K562 (cell line): ENCODE results near the gene NRF1. TPM values are rescaled to one million over a fixed set of nuclear protein-coding genes. Genes with fewer than 3 reads are reported as not detected.

Source experiments
- ATAC-seq: fragments of 200-7000 bp; cut with Tn5 transposase; 3 replicates; pipeline ENCODE4 v1.9.1; 2020; ENCODE audit warnings: moderate library complexity
- BruUV-seq: library from RNA; stranded (reverse); fragments of 400-500 nt; replicated peaks from 2 replicates; lab custom pipeline; 2021; lab: Mats Ljungman, UMichigan
- CTCF ChIA-PET: fragments of 300-600 bp; formaldehyde crosslinking; extraction: SDS; loops from one replicate; lab custom pipeline; 2021; ENCODE audit warnings: low intra/inter-chr PET ratio; lab: Yijun Ruan, JAX
- POLR2A ChIA-PET: fragments of 300-600, 350-650 bp; sonication (Branson Sonifier 250); formaldehyde crosslinking; extraction: SDS; loops from one replicate; lab custom pipeline; 2021; ENCODE audit warnings: antibody characterized with exemption, inconsistent platforms; lab: Yijun Ruan, JAX
- DNase-seq, 4 experiments: peaks; one replicate each; pipeline versions ENCODE4 v3.0.0 to v3.0.0-alpha.2; 2011 to 2018; ENCODE audit warnings: low spot score in 3 of 4, mixed read lengths in 3 of 4; ENCODE audit errors: extremely low read depth in 1 of 4
- FAIRE-seq: peaks from 2 replicates; lab custom pipeline; 2011; peaks lifted over from hg19 to GRCh38; lab: Jason Lieb, UNC
- H2AFZ ChIP-seq: 2 replicates; pipeline ENCODE4 v1.6.0; 2011; ENCODE audit warnings: low read depth, low read length, control low read depth, inconsistent platforms
- H3K27ac ChIP-seq: fragments of 200-600 bp; 3 replicates; pipeline ENCODE4 v1.8.0; 2011; ENCODE audit warnings: low read depth, mild to moderate bottlenecking, control low read depth, inconsistent platforms, low read length, moderate library complexity, mixed read lengths; ENCODE audit errors: extremely low read depth
- H3K27me3 ChIP-seq, 2 experiments: fragments of 300-600 bp in 1 of 2; 2 replicates in 1 of 2; 3 replicates in 1 of 2; pipeline versions ENCODE4 v1.6.0 to v1.8.0; 2011; ENCODE audit warnings: inconsistent platforms in 2 of 2, low read length in 2 of 2, mild to moderate bottlenecking in 1 of 2, mixed read lengths in 1 of 2, moderate library complexity in 1 of 2; ENCODE audit not compliant: control insufficient read depth in 2 of 2, insufficient read depth in 2 of 2
- H3K36me3 ChIP-seq: fragments of 300-600 bp; 3 replicates; pipeline ENCODE4 v1.8.0; 2011; ENCODE audit warnings: mild to moderate bottlenecking, low read length, inconsistent platforms; ENCODE audit not compliant: control insufficient read depth, insufficient read depth
- H3K4me1 ChIP-seq, 2 experiments: fragments of 200-600 bp in 1 of 2; replicated peaks in 1 of 2; 2 replicates in 1 of 2; 3 replicates in 1 of 2; pipeline versions ENCODE4 v1.5.1 to v1.8.0; 2011; ENCODE audit warnings: inconsistent platforms in 2 of 2, low read length in 2 of 2, mild to moderate bottlenecking in 1 of 2, mixed read lengths in 1 of 2, moderate library complexity in 1 of 2; ENCODE audit not compliant: control insufficient read depth in 2 of 2, insufficient read depth in 2 of 2
- H3K4me2 ChIP-seq: 2 replicates; pipeline ENCODE4 v1.6.1; 2011; ENCODE audit warnings: low read length, control low read depth, inconsistent platforms, mixed read lengths; ENCODE audit not compliant: insufficient read depth
- H3K4me3 ChIP-seq: fragments of 200-600 bp; sonication (generic), shearing (Covaris generic); 2 replicates; pipeline ENCODE4 v1.5.1; 2016; ENCODE audit warnings: control low read depth, inconsistent platforms
- H3K79me2 ChIP-seq: fragments of 200-600 bp; 3 replicates; pipeline ENCODE4 v1.8.0; 2011; ENCODE audit warnings: low read length, inconsistent platforms; ENCODE audit not compliant: control insufficient read depth, insufficient read depth
- H3K9ac ChIP-seq, 2 experiments: 2 replicates each; pipeline versions ENCODE4 v1.6.0 to v1.6.1; 2011; ENCODE audit warnings: low read depth in 2 of 2, low read length in 2 of 2, control low read depth in 1 of 2, inconsistent platforms in 1 of 2, mild to moderate bottlenecking in 1 of 2, mixed read lengths in 1 of 2; ENCODE audit not compliant: insufficient read depth in 1 of 2
- H3K9me1 ChIP-seq: one replicate; pipeline ENCODE4 v1.6.0; 2011; ENCODE audit warnings: inconsistent platforms, mild to moderate bottlenecking, low read length, moderate library complexity; ENCODE audit not compliant: control insufficient read depth, insufficient read depth
- H3K9me3 ChIP-seq: replicated peaks from 2 replicates; pipeline ENCODE4 v1.5.1; 2011; ENCODE audit warnings: low read depth, low read length, inconsistent platforms; ENCODE audit not compliant: control insufficient read depth, insufficient read depth
- H4K20me1 ChIP-seq: replicated peaks from 2 replicates; pipeline ENCODE4 v1.6.1; 2011; ENCODE audit warnings: low read length, inconsistent platforms, mixed read lengths; ENCODE audit not compliant: control insufficient read depth, insufficient read depth
- CREB1 ChIP-seq, 2 experiments: sonication (generic) in 1 of 2; formaldehyde crosslinking in 1 of 2; IDR thresholded peaks; 2 replicates each; pipeline versions ENCODE4 v1.6.1 to v1.8.0; 2012 to 2022; ENCODE audit warnings: inconsistent platforms in 1 of 2, mild to moderate bottlenecking in 1 of 2, missing genetic modification reagents in 1 of 2, moderate library complexity in 1 of 2
- CREB3 ChIP-seq: fragments of 450-650 bp; conservative IDR thresholded peaks from 2 replicates; pipeline ENCODE4 v1.6.1; 2016; ENCODE audit warnings: missing genetic modification characterization, low read depth, mild to moderate bottlenecking, missing compliant biosample characterization, moderate library complexity
- PHB2 ChIP-seq: fragments of 450-650 bp; IDR thresholded peaks from 2 replicates; pipeline ENCODE4 v1.6.1; 2017; ENCODE audit warnings: low read depth
- POLR3G ChIP-seq: IDR thresholded peaks from 2 replicates; pipeline ENCODE4 v1.6.1; 2011; ENCODE audit not compliant: insufficient read length, insufficient replicate concordance; ENCODE audit errors: extremely low read depth
- SMAD4 ChIP-seq: fragments of 250-450 bp; sonication (Bioruptor Pico); conservative IDR thresholded peaks from 2 replicates; pipeline ENCODE4 v1.8.0; 2021; ENCODE audit warnings: inconsistent platforms, mild to moderate bottlenecking, moderate library complexity
- THRAP3 ChIP-seq: fragments of 450-650 bp; IDR thresholded peaks from 2 replicates; pipeline ENCODE4 v1.6.1; 2016; ENCODE audit warnings: mild to moderate bottlenecking, inconsistent platforms, borderline replicate concordance
- ZBTB33 ChIP-seq: sonication (generic); formaldehyde crosslinking; IDR thresholded peaks from 2 replicates; pipeline ENCODE4 v1.8.1; 2023; ENCODE audit warnings: mild to moderate bottlenecking, missing genetic modification reagents
- ZNF551 ChIP-seq: fragments of 250-450 bp; sonication (Bioruptor Pico); IDR thresholded peaks from 2 replicates; pipeline ENCODE4 v1.5.0; 2021; ENCODE audit warnings: mild to moderate bottlenecking, moderate library complexity
- ZZZ3 ChIP-seq: fragments of 450-650 bp; IDR thresholded peaks from 2 replicates; pipeline ENCODE4 v1.6.1; 2016; ENCODE audit warnings: antibody characterized with exemption, mild to moderate bottlenecking, moderate library complexity
- in situ Hi-C: fragments of 300-500 bp; cut with MboI; formaldehyde crosslinking; loops from 4 replicates; pipeline ENCODE4 v1.15.0; 2018; ENCODE audit warnings: inconsistent platforms, mixed read lengths
- intact Hi-C: fragments of 100-400 bp; cut with micrococcal nuclease; formaldehyde crosslinking; loops from 2 replicates; pipeline ENCODE4 v1.14.2; 2022
- polyA plus RNA-seq, 8 experiments: library from polyadenylated mRNA; depleted of rRNA in 4 of 8; stranded (reverse) in 5 of 8; unstranded in 3 of 8; fragments of >200 nt; fragmentation: Nextera tagmentation in 2 of 8; fragmentation: Illumina TruSeq in 1 of 8; extraction: Ambion mirVana in 2 of 8; extraction: Trizol in 1 of 8; gene quantifications; 2 replicates each; pipeline versions ENCODE4 v1.2.1 to v1.2.3, GENCODE V29; 2011 to 2014; ENCODE audit warnings: inconsistent platforms in 1 of 8, missing spikeins in 1 of 8
- total RNA-seq, 7 experiments: library from RNA; depleted of rRNA in 6 of 7; stranded (reverse); fragments of >200 nt in 6 of 7; fragmentation: Illumina TruSeq in 2 of 7; extraction: Trizol in 2 of 7; gene quantifications; 2 replicates each; pipeline versions ENCODE4 v1.2.1 to v1.2.3, GENCODE V29; 2011 to 2021; ENCODE audit warnings: low replicate concordance in 1 of 7

Gene NRF1
- total and polyA plus RNA-seq, 9 of the 15 experiments (the other 6 are each of a cell fraction or from before 2014, with no cell fraction given) = 8.6 to 28.8 (median 20.3) TPM

- ChIA-PET POLR2A (interaction anchor here (0.7 to 1.5 kb wide), 2 partner anchors 10 to 14 kb away, joined by 3 read pairs; no protein-coding TSS in a partner anchor), CTCF (no interaction called here)
- Histone ChIP-seq H2AFZ (no peak overlapping the region), H3K36me3 (no peaks in the 10 kb centered on the region), H3K9ac (no peak overlapping the region), H4K20me1 (no peaks in the 10 kb centered on the region), H3K27ac (no peak overlapping the region), H3K4me2 (no peak overlapping the region), H3K9me3 (no peaks in the 10 kb centered on the region), H3K4me1 (no peaks in the 10 kb centered on the region; a peak in 1 of 5 replicates), H3K4me3 (no peak overlapping the region), H3K27me3 (0 out of 5 replicates have a peak, but pooled peaks cover 3 to 4% of the 10 kb centered on the region in 2 experiments), H3K79me2 (no peaks in the 10 kb centered on the region), H3K9me1 (no peaks in the 10 kb centered on the region)
- no TSS peak for BruUV-seq
- in situ Hi-C loops = no loop called here
- intact Hi-C loops = no loop called here
- no peak for FAIRE-seq
- no peak for DNase-seq
- ATAC-seq = no peak
- TF ChIP-seq CREB1 (IDR thresholded peaks at IDR 0.05) (no peak), CREB1 (CRISPR knock-in tag; IDR thresholded peaks at IDR 0.05) (no peak), CREB3 (tag) (no peak), PHB2 (no peak), ZBTB33 (no peak), POLR3G (no peak), ZZZ3 (no peak), ZNF551 (no peak), SMAD4 (no peak), THRAP3 (no peak)
- TF ChIP-seq, all 486 proteins: peak for 0
These were observed 13.8 kb upstream of the NRF1 start for GRCh38 chr7:129597672-129598071.
